ENCODE measurements around the gene OSTN.
"Not testable (repeated sequence)": the region's sequence is repeated elsewhere in the genome, so short reads cannot be mapped to it uniquely, and the experiment has no call there.

OSTN gene

DNA sequence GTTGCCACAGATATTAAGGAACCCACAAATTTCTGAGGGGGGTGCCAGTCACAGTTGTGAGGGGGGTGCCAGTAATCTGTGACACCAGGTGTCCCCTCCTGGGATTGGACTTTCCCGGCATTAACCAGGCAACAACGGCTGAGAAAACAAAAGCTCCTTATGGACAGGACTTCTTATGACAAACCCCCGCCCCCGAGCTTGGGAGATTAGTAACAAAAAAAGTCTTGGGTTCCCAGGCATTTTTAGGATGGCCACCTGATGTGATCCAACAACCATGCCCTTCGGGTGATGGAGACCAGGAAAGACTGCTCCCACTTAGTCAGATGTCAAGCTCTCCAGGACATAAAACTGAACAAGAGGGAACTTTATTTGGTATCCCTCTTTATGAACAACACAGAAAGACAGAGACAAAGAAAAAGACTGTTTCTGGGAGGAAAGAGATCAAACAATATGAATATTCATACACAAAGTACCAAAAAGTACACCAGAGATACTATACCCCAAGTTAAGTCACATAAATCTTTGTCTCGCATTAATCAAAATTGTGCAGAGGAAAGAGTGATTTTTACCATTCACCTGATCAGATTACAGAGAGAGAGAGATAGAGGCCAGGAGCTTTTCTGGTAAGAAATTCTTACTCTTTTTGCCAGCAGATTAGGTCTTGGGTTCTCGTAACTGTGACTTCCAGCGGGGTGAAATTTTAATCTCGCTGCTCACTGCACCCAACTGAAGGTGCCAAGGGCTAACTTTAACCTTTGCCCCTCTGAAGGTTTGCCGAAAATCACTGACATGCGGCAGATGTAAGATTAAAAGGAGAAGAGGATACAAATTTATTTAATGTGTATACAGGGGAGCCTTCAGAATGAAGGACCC lies 61.6 kb downstream of the OSTN start:
- no peak for DNase-seq (ENCODE audit: low read depth)
- no peak overlapping the region for H3K4me3 ChIP-seq (ENCODE audit: low read depth, low read length)

DNA sequence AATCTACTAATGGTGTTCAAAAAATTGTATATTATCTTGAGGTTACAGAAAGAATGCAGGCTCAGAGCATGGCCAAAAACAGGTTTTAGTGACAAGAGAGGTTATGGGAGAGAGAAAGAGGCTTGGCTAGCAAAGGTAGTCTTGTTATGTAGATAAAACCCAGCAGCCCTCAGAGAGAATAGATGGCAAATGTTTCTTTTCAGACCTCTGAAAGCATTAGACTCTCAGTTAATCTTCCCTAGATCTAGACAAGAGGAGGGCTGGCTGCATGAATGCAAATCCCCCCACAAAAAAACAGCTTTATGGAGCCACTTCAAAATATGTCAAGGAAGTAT lies 62.2 kb downstream of the OSTN start:
- H3K4me3 ChIP-seq (ENCODE audit: low read depth, low read length): no peak overlapping the region
- DNase-seq (ENCODE audit: low read depth): no peak

DNA sequence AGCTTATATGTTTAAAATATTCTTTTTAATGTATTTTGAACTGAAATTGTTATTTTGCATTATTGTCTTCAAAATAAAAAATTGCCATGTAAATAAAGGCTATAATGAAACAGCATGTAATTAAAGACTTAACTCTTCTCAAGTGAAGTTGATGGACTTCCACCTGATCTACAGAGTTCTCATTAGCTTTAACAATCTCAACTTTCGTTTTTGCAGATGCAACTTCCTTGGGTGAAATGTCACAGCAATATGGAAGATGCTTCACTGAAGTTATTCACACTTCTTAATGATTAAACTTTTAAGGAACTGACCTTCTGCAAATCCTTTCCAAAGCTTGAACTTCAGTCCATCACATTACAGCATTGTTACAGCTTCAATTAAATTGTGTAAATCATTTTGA lies 63.6 kb downstream of the OSTN start:
- no peak overlapping the region for H3K4me3 ChIP-seq (ENCODE audit: low read depth, low read length)
- DNase-seq (ENCODE audit: low read depth): no peak

DNA sequence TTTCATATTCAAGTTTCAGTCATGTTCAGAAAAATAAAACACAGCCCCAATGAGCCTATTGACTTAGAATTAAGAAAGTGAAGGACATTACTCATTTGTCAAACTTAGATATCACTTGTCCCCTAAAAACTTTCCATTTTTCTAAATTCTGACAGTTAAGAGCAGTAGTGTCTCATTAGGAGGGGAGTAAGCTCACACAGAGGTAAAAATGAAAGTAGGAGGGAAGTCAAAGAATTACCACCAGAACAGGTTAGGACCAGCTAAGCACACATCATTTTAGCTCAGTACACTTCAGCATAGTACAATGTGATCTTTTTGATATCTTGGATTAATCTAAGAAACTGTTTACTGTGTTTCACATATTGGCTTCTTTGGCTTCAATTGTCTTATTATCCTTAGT lies 64.3 kb downstream of the OSTN start:
- no peak for DNase-seq (ENCODE audit: low read depth)
- no peak overlapping the region for H3K4me3 ChIP-seq (ENCODE audit: low read depth, low read length)

DNA sequence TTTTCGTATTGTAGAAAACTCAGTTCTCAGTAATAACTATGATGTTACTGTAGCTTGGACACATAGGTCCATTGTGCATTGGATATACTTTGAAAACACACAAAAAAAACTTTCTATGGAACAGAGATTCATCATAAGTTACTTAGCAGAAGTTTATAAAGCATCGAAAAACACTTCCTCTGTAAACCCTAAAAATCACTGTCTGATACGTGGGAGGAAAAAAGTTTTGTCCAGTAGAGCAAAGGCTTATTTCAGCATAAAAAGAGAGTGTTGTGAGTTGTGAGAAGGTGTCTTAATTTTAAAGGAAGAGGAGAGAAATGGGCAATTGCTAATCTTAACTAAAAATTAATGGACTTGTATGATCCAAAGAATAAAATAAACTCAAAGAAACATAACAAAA lies 64.8 kb downstream of the OSTN start:
- H3K4me3 ChIP-seq (ENCODE audit: low read depth, low read length): no peak overlapping the region
- no peak for DNase-seq (ENCODE audit: low read depth)

DNA sequence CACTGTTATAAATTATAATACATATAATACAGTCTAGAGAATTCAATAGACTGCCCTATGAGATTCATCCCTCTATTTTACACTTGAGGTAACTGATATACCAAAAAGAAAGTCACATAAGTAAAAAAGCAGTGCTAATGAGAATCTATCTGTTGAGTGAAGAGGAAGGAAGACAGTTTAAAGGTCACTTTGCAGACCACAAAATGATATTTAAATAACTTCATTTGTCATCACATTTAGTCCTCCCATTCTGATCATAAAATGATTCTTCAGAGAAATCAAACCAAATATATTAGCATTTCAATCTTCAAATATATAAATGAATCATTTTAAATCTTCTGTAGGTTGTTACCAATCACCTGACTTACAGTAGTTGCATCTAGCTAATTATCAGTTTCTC lies 69.7 kb downstream of the OSTN start:
- DNase-seq (ENCODE audit: low read depth): no peak
- no peak overlapping the region for H3K4me3 ChIP-seq (ENCODE audit: low read depth, low read length)

DNA sequence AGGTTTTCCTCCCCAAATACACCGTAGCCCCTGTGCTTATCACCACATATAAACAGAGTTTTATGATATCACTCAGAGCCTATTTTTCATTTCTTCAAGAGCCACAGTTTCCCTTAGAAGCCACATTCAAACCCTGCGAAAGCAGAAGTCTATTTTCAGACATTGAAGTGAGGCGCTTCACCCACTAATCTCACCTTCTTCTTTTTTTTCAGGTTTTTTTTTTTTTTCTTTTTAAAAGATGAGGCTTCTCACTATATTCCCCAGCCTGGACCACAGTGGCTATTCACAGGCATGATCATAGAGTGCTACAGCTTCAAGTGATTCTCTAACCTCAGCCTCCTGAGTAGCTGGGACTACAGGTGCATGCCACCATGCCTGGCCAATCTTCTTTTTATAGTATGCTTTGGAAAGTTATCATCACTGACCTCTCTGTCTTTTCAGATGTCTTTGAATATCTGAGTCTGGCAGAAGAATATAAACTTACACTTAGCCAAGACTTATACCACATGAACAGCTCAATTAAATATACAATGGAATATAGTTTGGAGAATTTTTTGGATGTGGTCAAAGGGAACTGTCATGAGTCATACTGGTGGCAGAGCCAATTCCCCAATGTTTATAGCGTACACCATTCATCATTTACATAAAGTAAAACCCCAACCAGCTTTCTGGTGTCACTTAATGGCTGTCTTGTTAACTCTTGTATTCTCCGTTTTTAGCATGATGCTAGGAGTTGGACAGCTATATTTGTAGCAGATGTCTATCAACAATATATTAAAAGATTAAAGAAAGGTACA lies 70.4 kb downstream of the OSTN start:
- DNase-seq (ENCODE audit: low read depth): no peak

DNA sequence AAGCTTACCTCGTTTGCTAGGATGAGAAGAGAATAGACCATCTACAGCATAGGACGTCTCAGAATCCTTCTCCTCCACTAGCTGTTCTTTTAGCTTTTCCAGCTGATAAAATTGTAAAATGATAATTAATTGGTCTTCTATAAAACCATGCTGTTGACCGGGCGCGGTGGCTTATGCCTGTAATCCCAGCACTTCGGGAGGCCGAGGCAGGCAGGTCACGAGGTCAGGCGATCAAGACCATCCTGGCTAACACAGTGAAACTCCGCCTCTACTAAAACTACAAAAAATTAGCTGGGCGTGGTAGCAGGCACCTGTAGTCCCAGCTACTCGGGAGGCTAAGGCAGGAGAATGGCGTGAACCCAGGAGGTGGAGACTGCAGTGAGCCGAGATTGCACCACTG lies 76.2 kb downstream of the OSTN start:
- not testable (repeated sequence) for DNase-seq (ENCODE audit: low read depth); H3K4me3 ChIP-seq (ENCODE audit: low read depth, low read length)

More for the DNA sequence above, 70.4 kb downstream of the OSTN start:
- H3K4me3 ChIP-seq (ENCODE audit: low read depth, low read length): no peak overlapping the region

DNA sequence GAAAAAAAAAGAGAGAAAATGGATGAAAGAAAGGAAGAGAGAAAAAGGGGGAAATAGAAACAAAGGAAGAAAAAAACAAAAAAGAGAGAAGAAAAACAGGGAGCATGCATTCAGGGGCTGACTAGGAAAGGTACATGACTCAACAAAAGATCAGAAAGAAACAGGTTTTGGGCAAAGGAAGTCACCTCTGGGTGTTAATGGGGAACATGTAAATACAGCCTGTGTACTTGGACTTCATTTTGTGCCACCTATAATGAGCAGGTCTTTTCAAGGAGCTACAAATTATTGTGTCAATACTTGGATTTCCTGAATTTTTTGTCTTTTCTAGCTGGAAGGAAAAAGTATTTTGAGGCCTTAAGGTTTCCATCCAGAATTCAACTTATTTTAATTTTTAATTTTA lies 76.7 kb downstream of the OSTN start:
- DNase-seq (ENCODE audit: low read depth): no peak
- no peak overlapping the region for H3K4me3 ChIP-seq (ENCODE audit: low read depth, low read length)

DNA sequence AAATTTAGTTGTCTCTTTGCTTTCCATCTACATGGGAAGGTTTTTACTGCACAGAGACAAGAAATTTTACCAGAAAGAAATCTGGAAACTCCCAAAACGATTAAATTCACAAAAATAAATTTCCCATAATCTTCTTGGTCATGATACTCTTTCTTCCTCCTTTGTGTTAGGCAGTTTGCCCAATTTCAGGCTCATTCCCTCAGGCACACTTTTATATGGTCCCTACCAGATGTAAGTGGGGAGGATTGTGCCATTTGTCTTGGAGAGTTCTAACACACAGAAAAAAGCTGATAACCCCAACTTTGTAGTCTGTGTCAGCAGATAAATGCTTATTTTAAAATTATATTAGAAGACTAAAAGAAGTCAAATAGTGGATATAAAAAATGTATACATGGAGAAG lies 81.1 kb downstream of the OSTN start:
- no peak for DNase-seq (ENCODE audit: low read depth)
- no peak overlapping the region for H3K4me3 ChIP-seq (ENCODE audit: low read depth, low read length)

DNA sequence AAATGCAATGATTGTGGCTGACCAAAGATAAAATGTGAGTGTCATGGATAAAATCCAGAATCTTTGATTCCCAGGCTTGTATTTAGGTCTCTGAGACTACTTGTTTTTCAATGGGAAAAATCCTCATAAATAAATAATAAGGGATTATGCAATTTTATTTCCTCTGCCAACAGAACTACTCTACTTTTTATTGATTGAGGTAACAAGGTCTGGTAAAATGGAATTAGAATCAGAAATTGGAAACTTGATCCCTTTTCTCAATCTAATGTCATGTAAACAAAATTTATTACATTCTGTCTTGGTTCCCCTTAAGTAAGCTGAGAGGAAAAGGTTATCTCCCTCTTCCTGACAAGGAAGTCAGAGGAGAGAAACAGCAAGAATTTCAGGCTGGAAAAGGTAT lies 81.8 kb downstream of the OSTN start:
- DNase-seq (ENCODE audit: low read depth): no peak
- H3K4me3 ChIP-seq (ENCODE audit: low read depth, low read length): no peak overlapping the region

DNA sequence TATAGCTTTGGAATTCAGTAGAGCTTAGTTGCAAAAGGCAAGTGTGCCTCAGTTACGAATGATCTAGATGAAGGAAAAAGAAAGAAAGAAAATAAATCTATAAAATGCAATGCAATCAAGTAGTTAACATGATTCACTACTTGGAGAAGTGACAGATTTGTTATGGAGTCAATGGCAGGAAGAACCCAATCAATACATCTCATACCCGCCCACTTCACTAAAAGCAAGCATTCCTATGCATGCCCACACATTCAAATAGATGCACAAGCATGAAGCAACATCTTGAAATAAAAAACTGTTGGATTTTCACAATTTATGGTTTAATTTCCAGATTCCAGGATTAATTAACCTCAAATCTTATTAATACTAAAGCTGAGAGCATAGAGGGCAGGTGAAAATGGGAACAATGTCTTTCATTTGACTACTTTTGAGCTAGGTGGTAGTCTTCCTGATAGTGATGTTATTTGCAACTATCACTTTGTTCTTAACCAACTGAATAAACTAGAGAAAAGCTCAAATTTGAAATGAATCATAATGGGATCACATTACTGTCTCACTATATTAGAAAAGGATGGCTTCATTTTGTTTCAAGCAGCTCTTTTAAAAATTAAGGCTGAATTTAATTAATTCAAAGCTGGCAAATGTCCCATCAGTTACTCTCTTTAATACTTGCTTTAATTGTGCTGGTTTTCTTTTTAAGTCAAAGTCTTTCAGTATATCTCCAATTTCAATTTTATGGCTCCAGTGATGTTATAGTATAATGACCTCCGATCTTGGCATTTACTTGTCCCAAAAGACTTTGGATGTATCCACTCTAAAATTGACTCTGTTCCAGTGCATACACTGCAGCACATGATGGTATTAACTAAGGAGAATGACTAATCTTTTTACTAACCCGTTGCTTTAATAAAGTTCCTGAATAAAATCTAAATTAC lies 83.5 kb downstream of the OSTN start:
- peak; percentile 55 for DNase-seq (ENCODE audit: low read depth)
- no peak overlapping the region for H3K4me3 ChIP-seq (ENCODE audit: low read depth, low read length)

DNA sequence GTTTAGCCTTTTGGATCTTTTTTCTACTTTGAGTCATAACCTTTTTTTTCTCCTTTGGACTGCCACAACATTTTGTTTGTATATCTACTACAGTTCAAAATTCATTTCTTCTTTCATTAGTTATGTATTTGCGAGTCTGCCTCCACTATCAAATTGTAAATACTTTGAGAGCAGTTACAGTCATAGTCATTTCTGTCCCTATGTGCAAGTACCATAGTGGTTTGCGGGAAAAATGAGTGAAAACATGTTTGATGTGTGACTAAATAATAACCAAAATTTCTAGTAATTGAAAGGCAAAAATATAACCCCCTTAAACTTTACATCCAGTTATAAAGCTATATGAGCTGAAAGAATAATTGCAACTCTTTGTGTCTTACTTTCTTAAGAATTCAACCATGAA lies 84.4 kb downstream of the OSTN start:
- no peak for DNase-seq (ENCODE audit: low read depth)
- no peak overlapping the region for H3K4me3 ChIP-seq (ENCODE audit: low read depth, low read length)

DNA sequence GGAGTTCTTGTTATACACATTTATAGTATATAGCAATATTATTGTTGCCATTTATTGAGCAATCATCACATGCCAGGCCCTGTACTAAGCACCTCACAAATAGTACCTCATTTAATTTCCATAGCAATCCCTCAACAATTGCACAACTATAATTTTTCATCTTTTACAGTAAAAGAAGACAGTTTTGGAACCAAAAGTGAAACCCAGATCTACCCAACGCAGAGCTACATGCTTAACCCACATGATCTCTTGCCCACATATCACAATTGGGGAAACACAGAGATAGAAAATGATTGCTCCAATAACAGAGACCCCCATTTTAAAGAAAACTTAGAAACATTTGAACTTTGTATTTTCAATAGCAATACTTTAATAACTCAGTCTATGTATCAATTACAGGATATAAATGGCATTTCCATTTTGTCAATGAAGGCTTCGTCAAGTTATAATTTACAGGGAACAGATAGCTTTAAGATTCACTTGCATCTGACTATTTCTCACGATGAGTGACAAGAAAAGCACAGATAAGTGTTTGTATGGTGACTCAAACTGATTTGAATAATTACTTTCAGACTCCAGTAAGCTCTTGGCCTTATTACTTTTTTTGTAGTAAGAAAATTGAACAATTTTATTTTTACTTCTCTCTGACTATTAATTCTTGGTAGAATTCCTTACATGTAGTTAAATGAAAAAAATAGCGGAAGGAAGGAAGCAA lies 91.4 kb downstream of the OSTN start:
- no peak overlapping the region for H3K4me3 ChIP-seq (ENCODE audit: low read depth, low read length)
- no peak for DNase-seq (ENCODE audit: low read depth)

DNA sequence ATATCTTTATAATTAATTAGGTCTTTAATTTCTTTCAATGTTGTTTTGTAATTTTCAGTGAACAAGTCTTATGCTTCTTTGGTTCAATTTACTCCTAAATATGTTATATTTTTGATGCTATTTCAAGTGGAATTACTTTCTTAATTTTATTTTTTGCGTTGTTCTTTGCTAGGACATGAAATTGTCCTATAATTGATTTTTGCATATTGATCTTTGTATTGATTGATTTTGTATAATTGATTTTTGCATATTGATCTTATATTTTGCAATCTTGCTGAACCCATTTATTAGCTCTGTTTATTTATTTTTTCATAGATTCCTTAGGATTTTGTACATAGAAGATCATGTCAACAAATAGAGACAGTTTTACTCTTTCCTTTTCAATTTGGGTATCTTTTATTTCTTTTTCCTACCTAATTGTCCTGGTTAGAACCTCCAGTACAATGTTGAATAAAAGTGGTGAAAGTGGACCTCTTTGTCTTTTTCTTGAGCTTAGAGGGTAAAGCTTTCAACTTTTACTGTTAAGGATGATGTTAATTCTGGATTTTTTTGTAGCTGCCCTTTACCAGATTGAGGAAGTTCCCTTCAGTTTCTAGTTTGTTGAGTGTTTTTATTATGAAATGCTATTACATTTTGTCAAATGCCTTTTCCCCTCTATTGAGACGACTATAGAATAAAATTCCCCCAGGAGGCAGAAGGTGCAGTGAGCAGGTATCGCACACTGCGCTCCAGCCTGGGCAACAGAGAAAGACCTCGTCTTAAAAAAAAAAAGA lies 93.4 kb downstream of the OSTN start:
- DNase-seq (ENCODE audit: low read depth): no peak
- no peak overlapping the region for H3K4me3 ChIP-seq (ENCODE audit: low read depth, low read length)

DNA sequence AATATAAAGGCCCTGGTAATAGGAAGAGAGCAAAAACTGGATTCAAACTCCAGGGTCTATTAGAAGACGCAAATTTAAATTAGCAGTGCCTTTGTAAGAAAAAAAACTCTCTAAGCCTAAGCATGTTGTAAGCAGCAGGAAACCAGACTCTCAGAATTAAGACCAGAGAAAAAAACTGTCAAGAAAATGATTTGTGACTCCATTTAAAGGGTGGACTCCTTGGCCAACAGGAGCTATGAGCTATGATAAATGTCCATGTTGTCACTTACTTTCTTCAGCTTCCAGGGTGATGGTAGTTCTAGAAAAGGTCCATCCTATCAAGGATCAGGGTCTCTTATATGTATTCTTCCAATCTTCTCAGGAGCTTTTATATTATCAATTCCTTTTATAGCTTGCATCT lies 95.2 kb downstream of the OSTN start:
- no peak for DNase-seq (ENCODE audit: low read depth)
- H3K4me3 ChIP-seq (ENCODE audit: low read depth, low read length): no peak overlapping the region

DNA sequence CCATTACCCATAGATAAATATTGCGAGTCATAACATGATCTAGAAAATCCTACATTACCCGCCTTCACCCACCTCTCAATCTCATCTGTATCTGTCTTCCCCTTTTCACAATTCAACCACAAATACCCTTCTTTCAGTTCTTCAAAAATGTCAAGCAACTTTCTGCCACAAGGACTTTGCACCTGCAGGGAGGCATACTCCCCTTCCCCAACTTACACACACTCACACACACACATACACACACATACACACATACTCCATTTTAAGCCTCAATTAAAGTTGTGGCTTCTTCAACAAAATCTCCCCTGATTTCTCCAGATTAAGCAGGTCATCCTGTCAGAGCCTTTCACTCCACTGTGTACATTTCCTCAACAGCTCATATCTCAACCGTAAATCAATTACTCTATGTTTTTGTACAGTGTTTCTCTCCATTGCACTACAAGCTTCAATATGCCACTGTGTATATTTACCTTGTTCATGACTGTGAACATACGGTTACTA lies 97.0 kb downstream of the OSTN start:
- DNase-seq (ENCODE audit: low read depth): no peak

DNA sequence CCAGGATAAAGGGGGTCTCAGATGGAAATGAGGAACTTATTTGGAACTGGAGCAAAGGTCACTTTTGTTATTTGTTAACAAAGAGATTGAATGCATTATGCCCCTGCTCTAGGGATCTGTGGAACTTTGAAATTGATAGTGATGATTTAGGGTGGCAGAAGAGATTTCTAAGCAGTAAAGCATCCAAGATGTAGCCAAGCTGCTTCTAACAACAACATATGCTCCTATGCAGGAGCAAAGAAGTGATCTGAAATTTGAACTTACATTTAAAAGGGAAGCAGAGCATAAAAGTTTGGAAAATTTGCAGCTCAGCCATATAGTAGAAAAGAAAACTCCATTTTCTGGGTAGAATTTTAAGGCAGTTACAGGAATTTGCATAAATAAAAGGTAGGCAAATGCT lies 99.8 kb downstream of the OSTN start:
- no peak for DNase-seq (ENCODE audit: low read depth)

More for the DNA sequence above, 97.0 kb downstream of the OSTN start:
- no peak overlapping the region for H3K4me3 ChIP-seq (ENCODE audit: low read depth, low read length)

More for the DNA sequence above, 99.8 kb downstream of the OSTN start:
- no peak overlapping the region for H3K4me3 ChIP-seq (ENCODE audit: low read depth, low read length)

All from skeletal muscle cell (primary cell).